Left renal cortex interstitium (tissue), 4 donors: ENCODE measurements around the gene QRSL1. TPM values are rescaled to one million over a fixed set of nuclear protein-coding genes. Genes with fewer than 3 reads are reported as not detected.
"Not testable (repeated sequence)": the region's sequence is repeated elsewhere in the genome, so short reads cannot be mapped to it uniquely, and the experiment has no call there.

Experiments used
- DNase-seq, 4 donors: peaks; one replicate each; pipeline ENCODE4 v3.0.0-alpha.2; 2013; ENCODE audit warnings: low read depth in 4 of 4, low spot score in 2 of 4, missing footprints in 1 of 4
- polyA plus RNA-seq, 4 donors: library from polyadenylated mRNA; unstranded; fragments of 120-200 nt; gene quantifications; one replicate each; pipeline ENCODE4 v1.2.1, GENCODE V29; 2013; ENCODE audit not compliant: insufficient read length in 4 of 4

Gene QRSL1
- polyA plus RNA-seq, 4 donors, result 14.9 to 22.6 (median 18.6) TPM

GRCh38 chr6:106674541-106675229 is 45.3 kb downstream of the QRSL1 start:
- no peak for DNase-seq

DNA sequence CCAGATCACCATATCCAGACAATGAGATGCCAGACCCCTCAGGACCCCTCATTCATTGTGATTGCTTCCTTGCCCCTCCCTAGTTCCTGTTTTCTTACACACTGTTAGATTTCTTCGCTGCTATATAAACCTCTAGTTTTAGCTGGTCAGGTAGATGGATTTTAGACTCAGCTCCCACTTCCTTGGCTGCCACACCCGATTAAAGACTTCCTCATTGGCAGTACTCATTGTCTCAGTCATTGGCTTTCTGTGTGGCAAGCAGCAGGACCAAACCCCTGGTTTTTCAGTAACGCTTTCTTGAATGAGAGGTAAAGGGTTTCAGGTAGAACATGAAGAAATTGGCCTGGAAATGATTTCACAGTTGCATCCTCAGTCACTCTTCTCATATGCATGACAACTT is 47.9 kb downstream of the QRSL1 start:
- no peak for DNase-seq

GRCh38 chr6:106684011-106684410 is 54.6 kb downstream of the QRSL1 start:
- DNase-seq, result no peak

- DNase-seq, result no peak
Observed at GRCh38 chr6:106685833-106686232, 56.5 kb downstream of the QRSL1 start.

DNA sequence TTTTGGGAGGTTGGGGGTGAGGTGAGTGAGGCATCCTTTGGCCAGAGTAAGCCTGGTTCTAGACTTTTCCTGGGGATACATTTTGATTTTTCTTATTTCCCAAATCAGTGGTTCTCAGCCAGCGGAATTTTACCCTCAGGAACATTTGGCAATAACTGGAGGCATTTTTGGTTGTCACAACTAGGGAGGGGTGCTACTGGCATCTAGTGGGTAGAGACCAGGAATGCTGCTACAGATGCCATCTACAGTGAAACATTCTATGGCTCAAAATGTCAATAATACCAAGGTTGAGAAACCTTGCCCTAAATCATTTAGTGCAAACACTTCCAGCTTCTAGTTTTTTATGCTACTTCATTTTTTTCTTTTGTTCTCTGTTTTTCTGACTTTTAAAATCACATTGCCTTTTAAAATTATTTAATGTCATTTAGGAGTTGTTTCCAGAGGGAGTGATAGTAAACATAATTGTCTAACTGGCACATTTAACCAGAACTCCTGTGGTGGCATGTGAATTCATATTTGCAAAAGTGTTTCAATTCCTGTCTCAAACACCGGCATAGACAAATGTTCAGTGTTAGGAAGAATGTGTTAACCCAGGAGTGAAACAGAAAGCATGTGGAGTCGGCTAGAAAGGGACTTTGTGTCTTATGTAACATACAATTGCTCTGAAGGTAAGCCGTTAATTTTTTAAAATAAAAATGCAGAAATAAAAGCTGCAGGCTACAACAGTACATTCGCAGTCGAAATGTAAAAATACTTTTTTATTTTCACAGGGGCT is 59.0 kb downstream of the QRSL1 start:
- DNase-seq, result no peak

- DNase-seq, result no peak
Observed at GRCh38 chr6:106692112-106692818, 62.9 kb downstream of the QRSL1 start.

GRCh38 chr6:106692819-106693208 is 63.4 kb downstream of the QRSL1 start:
- DNase-seq, result no peak

GRCh38 chr6:106693418-106693817 is 64.0 kb downstream of the QRSL1 start:
- DNase-seq, result no peak

- DNase-seq, result no peak
Observed at GRCh38 chr6:106694343-106694742, 65.0 kb downstream of the QRSL1 start.

DNA sequence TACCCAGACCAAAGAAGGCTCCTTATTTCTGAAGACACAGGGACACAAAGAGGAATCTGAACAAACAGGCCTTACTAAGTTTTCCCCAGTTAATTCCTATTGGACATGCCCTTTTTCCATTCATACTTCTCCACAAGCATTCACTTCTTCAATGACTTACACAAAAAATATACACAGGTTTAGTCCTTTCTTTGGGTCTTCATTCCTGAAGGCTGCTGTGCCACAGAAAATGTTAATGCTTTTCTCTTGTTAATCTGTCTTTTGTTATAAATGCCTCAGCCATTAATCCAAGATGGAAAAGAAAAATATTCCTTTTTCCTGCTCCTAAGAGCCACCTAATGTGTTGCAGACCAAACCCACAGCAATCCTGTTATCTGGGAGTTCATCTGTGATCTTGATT is 71.2 kb downstream of the QRSL1 start:
- DNase-seq, result no peak

DNA sequence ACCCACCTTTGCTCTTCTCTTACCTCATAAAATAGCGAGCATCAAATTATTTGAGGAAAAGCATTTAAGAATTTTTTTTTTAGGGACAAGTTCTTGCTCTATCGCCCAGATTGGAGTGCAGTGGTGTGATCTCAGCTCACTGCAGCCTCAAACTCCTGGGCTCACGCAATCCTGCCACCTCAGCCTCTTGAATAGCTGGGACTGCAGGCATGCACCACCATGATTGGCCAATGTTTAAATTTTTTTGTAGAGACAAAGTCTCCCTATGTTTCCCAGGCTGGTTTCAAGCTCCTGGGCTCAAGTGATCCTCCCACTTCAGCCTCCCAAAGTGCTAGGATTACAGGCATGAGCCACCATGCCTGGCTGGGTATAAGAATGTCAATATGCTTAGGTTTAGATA is 71.8 kb downstream of the QRSL1 start:
- DNase-seq, result not testable (repeated sequence)

DNA sequence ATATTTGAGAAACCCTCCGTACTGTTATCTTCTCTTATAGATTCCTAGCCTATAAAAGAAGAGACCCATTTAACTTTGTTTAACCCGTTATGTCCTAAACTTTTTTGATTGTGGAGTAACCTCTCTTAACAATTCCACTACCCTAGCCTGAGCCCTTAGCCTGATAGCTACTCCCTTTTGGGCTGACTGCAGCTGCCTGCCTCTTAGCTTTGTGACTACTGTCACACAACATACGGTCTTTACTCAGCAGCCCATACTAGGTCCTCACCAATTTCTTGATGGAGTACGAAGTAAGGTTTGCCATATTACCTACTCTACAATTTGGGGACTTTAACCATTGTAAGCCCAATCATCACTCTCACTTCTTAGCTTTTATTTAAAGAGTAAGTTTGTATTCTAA is 72.7 kb downstream of the QRSL1 start:
- no peak for DNase-seq

DNA sequence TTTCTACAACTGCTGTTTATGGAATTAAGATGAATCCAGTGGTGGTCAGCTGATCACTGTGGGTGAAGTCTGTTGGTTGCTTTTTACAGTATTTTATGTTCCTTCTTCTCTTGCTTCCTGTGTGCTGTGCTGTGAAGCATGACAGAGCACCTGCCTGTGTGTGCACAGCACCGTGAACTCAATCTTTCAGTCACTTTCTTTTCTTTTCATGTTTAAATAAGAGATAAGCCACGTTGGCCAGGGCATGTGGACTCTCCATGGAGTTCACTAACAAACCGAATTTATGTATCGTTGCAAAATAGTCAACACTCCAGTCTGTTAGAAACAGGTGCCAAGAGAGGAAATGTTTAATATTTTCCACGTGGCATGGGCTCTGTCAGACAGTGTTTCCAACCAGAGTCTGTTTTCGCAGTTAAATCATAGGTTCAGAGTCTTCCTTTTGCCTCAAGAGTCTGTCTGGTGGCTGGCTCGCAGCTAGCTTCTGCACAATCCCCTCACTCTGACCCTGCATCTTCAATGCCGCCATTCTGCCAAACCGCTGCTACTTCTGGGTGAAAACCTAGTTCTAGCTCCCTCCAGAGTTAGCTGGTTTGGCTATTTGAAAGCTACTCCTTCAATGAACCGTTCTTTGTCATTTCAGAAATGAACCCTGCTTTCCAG is 73.2 kb downstream of the QRSL1 start:
- peak in 2 of 4 donors; percentile 15 to 33 for DNase-seq

GRCh38 chr6:106704327-106704726 is 74.9 kb downstream of the QRSL1 start:
- DNase-seq, result no peak

DNA sequence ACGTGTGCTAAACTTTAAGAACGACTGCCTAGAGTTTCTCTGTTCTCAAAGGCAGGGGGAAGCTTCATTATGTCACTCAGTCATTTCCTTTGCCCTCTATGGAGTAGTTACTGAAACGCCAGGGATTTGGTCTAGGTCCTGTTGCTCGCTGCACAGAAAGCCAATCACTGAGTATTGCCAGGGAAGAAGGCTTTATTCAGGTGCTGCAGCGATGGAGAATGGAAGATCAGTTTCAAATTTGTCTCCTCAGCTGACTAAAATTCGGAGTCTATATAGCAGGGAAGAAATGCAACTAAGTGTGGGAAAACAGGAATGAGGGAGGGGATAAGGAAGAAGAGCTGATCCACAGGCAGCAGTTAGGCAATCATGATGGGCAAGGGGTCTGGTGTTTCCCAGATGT is 75.8 kb downstream of the QRSL1 start:
- no peak for DNase-seq

DNA sequence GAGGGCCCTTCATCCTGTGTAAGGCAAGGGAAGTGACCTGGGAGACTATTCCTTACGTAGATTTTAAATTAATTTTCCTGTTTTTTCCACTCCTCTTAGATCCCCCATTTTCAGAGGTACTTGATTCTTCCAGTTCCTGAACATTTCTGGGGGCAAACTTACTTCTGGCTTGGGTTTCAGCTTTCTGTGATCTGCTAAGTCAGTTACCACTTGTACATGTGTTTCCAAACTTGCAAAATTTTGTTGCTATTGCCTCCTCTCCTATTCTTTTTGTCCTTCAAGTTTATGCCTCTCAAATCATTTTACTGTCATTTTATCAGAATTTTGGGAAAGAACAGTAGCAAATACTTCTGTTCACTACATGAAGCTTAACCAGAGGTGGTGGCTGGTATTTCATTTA is 81.2 kb downstream of the QRSL1 start:
- no peak for DNase-seq

DNA sequence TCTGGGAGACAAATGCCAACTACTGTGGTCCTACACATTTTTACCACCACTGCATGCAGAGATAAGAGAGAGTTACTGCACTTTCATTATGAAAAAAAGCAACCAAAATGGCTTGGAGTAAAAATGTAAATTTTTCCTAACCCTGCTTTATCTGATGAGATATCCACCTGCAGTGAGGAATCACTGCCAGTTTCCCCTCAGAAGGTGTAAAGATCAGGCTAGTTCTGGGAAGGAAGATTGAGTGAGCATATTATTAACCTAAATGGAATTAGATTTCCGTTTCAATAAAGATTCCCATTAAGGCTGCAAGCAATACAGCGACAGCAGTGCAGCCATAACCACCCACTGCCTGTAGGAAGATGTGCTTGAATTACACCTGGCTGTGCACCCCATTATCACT is 84.9 kb downstream of the QRSL1 start:
- no peak for DNase-seq

- no peak for DNase-seq
Observed at GRCh38 chr6:106715922-106716321, 86.5 kb downstream of the QRSL1 start.

- DNase-seq, result no peak
Observed at GRCh38 chr6:106716966-106717365, 87.6 kb downstream of the QRSL1 start.
